ENCODE measurements around the gene MXRA8.

Gene MXRA8

GRCh38 chr1:1366699-1367066 lies 8.3 kb upstream of the MXRA8 start:
- TF ChIP-seq EZH2phosphoT487 (conservative IDR thresholded peaks at IDR 0.05; ENCODE audit: low read length) (no peak), CTCF (IDR thresholded peaks at IDR 0.05; ENCODE audit: insufficient read depth, low read length, poor library complexity, severe bottlenecking) (no peak)
- Histone ChIP-seq H2AFZ (ENCODE audit: low read depth, low read length, severe bottlenecking) (no peak overlapping the region), H3F3A (ENCODE audit: insufficient read depth) (no peaks in the 10 kb centered on the region), H3K27me3 (ENCODE audit: low read length) (no peaks in the 10 kb centered on the region), H3K9me3 (ENCODE audit: insufficient read depth, low read length) (peaks cover 16% of the 10 kb centered on the region; the same call in 1 of the 2 replicates), H3K4me3 (ENCODE audit: insufficient read depth, low read length, poor library complexity, severe bottlenecking) (no peak overlapping the region), H3K4me2 (ENCODE audit: low read depth, low read length, poor library complexity, severe bottlenecking) (no peak overlapping the region), H3K36me3 (ENCODE audit: low read length) (no peaks in the 10 kb centered on the region), H3K27ac (ENCODE audit: low read depth, low read length) (no peak overlapping the region), H3K9ac (ENCODE audit: low read length) (no peak overlapping the region), H3K9me2 (replicated peaks; ENCODE audit: insufficient read depth, low read length) (no peaks in the 10 kb centered on the region), H3K79me2 (ENCODE audit: insufficient read depth, low read length) (no peaks in the 10 kb centered on the region), H4K20me1 (ENCODE audit: low read depth, low read length) (no peaks in the 10 kb centered on the region)

GRCh38 chr1:1365875-1366698 lies 7.7 kb upstream of the MXRA8 start:
- Histone ChIP-seq H3K27me3 (ENCODE audit: low read length) (no peaks in the 10 kb centered on the region), H3K79me2 (ENCODE audit: insufficient read depth, low read length) (no peaks in the 10 kb centered on the region), H3K9me3 (ENCODE audit: insufficient read depth, low read length) (peaks cover 16% of the 10 kb centered on the region; the same call in 1 of the 2 replicates), H3K4me2 (ENCODE audit: low read depth, low read length, poor library complexity, severe bottlenecking) (no peak overlapping the region), H3K27ac (ENCODE audit: low read depth, low read length) (no peak overlapping the region), H3K4me3 (ENCODE audit: insufficient read depth, low read length, poor library complexity, severe bottlenecking) (no peak overlapping the region), H3K9me2 (replicated peaks; ENCODE audit: insufficient read depth, low read length) (no peaks in the 10 kb centered on the region), H3K36me3 (ENCODE audit: low read length) (no peaks in the 10 kb centered on the region), H3F3A (ENCODE audit: insufficient read depth) (no peaks in the 10 kb centered on the region), H2AFZ (ENCODE audit: low read depth, low read length, severe bottlenecking) (no peak overlapping the region), H3K9ac (ENCODE audit: low read length) (no peak overlapping the region), H4K20me1 (ENCODE audit: low read depth, low read length) (no peaks in the 10 kb centered on the region)
- TF ChIP-seq EZH2phosphoT487 (conservative IDR thresholded peaks at IDR 0.05; ENCODE audit: low read length) (no peak), CTCF (IDR thresholded peaks at IDR 0.05; ENCODE audit: insufficient read depth, low read length, poor library complexity, severe bottlenecking) (no peak)

GRCh38 chr1:1364266-1364665 lies 5.9 kb upstream of the MXRA8 start:
- TF ChIP-seq CTCF (IDR thresholded peaks at IDR 0.05; ENCODE audit: insufficient read depth, low read length, poor library complexity, severe bottlenecking) (no peak), EZH2phosphoT487 (conservative IDR thresholded peaks at IDR 0.05; ENCODE audit: low read length) (no peak)
- H3K9me2 ChIP-seq (replicated peaks; ENCODE audit: insufficient read depth, low read length): no peaks in the 10 kb centered on the region
- no peaks in the 10 kb centered on the region for H3K79me2 ChIP-seq (ENCODE audit: insufficient read depth, low read length)
- peaks cover 16% of the 10 kb centered on the region; the same call in 1 of the 2 replicates for H3K9me3 ChIP-seq (ENCODE audit: insufficient read depth, low read length)
- no peaks in the 10 kb centered on the region for H3K36me3 ChIP-seq (ENCODE audit: low read length)
- no peak overlapping the region for H3K4me2 ChIP-seq (ENCODE audit: low read depth, low read length, poor library complexity, severe bottlenecking)
- no peak overlapping the region for H3K4me3 ChIP-seq (ENCODE audit: insufficient read depth, low read length, poor library complexity, severe bottlenecking)
- H3F3A ChIP-seq (ENCODE audit: insufficient read depth): no peaks in the 10 kb centered on the region
- H2AFZ ChIP-seq (ENCODE audit: low read depth, low read length, severe bottlenecking): no peak overlapping the region
- H4K20me1 ChIP-seq (ENCODE audit: low read depth, low read length): no peaks in the 10 kb centered on the region
- H3K9ac ChIP-seq (ENCODE audit: low read length): no peak overlapping the region
- no peak overlapping the region for H3K27ac ChIP-seq (ENCODE audit: low read depth, low read length)
- H3K27me3 ChIP-seq (ENCODE audit: low read length): no peaks in the 10 kb centered on the region
